Measurements from ENCODE around the gene TBPL1. TPM values are rescaled to one million over a fixed set of nuclear protein-coding genes. Genes with fewer than 3 reads are reported as not detected.

TBPL1 gene
- total and polyA plus RNA-seq, 2 of the 13 experiments (the other 11 are each of a cell fraction or from before 2014, with no cell fraction given) = 25.3 to 39.3 TPM

GRCh38 chr6:133980168-133980567 lies 27.1 kb downstream of the TBPL1 start:
- FAIRE-seq (no peak), DNase-seq (ENCODE audit: low spot score) (no peak), ATAC-seq (no peak)
- Histone ChIP-seq H3K36me3 (replicated peaks in 1 of 2; ENCODE audit: control insufficient read depth in 1 of 2, insufficient read depth in 2 of 2, low read length in 2 of 2) (peaks cover 5 to 12% of the 10 kb centered on the region in 2 experiments; a peak in 3 of 5 replicates), H3K9me3 (ENCODE audit: low read length) (no peaks in the 10 kb centered on the region), H3K4me2 (ENCODE audit: low read depth, low read length) (no peak overlapping the region), H3K27me3 (ENCODE audit: control insufficient read depth in 1 of 2, insufficient read depth in 2 of 2, low read length in 2 of 2) (no peaks in the 10 kb centered on the region), H4K20me1 (ENCODE audit: insufficient read depth, low read length) (no peaks in the 10 kb centered on the region), H3K4me3 (replicated peaks in 1 of 3; ENCODE audit: insufficient read depth in 1 of 3, low read depth in 2 of 3, low read length in 3 of 3) (no peak overlapping the region), H3K79me2 (ENCODE audit: insufficient read depth, low read length) (no peaks in the 10 kb centered on the region), H3K4me1 (ENCODE audit: insufficient read depth, low read length) (peaks cover 7% of the 10 kb centered on the region; the same call in 1 of the 2 replicates), H3K27ac (ENCODE audit: extremely low read length, insufficient read depth, low read length) (no peak overlapping the region), H3K9ac (ENCODE audit: insufficient read depth, low read depth, low read length) (no peak overlapping the region), H2AFZ (ENCODE audit: low read length) (no peak overlapping the region)
- intact Hi-C loops (cut with micrococcal nuclease; ENCODE audit: unreplicated experiment) (no loop called here), in situ Hi-C loops (cut with HindIII; ENCODE audit: extremely low pct_ligation_motif_present, low pct_unique_long_range_greater_than_20kb) (no loop called here)
- ChIA-PET CTCF (ENCODE audit: low intra/inter-chr PET ratio, low total read pairs) (no interaction called here), POLR2A (no interaction called here)
- 97% methylated on average over 3 of the region's 3 CpGs for WGBS (ENCODE audit: low lambda C conversion rate)
- no TSS peak for BruUV-seq (replicated peaks)
- TF ChIP-seq NFRKB (IDR thresholded peaks at IDR 0.05) = no peak

- Histone ChIP-seq H3K4me1 (ENCODE audit: insufficient read depth, low read length) (peaks cover 7% of the 10 kb centered on the region; the same call in 1 of the 2 replicates), H3K9me3 (ENCODE audit: low read length) (no peaks in the 10 kb centered on the region), H3K9ac (ENCODE audit: insufficient read depth, low read depth, low read length) (no peak overlapping the region), H3K79me2 (ENCODE audit: insufficient read depth, low read length) (no peaks in the 10 kb centered on the region), H3K36me3 (replicated peaks in 1 of 2; ENCODE audit: control insufficient read depth in 1 of 2, insufficient read depth in 2 of 2, low read length in 2 of 2) (peaks cover 5 to 15% of the 10 kb centered on the region in 2 experiments; a peak in 4 of 5 replicates), H3K4me2 (ENCODE audit: low read depth, low read length) (no peak overlapping the region), H3K27me3 (ENCODE audit: control insufficient read depth in 1 of 2, insufficient read depth in 2 of 2, low read length in 2 of 2) (no peaks in the 10 kb centered on the region), H4K20me1 (ENCODE audit: insufficient read depth, low read length) (no peaks in the 10 kb centered on the region), H3K4me3 (replicated peaks in 1 of 3; ENCODE audit: insufficient read depth in 1 of 3, low read depth in 2 of 3, low read length in 3 of 3) (no peak overlapping the region), H3K27ac (ENCODE audit: extremely low read length, insufficient read depth, low read length) (no peak overlapping the region), H2AFZ (ENCODE audit: low read length) (no peak overlapping the region)
- DNase-seq (ENCODE audit: low spot score) (peak; percentile 28), FAIRE-seq (no peak), ATAC-seq (no peak)
- in situ Hi-C loops (cut with HindIII; ENCODE audit: extremely low pct_ligation_motif_present, low pct_unique_long_range_greater_than_20kb) (no loop called here), intact Hi-C loops (cut with micrococcal nuclease; ENCODE audit: unreplicated experiment) (no loop called here)
- no TSS peak for BruUV-seq (replicated peaks)
- ChIA-PET POLR2A (no interaction called here), CTCF (ENCODE audit: low intra/inter-chr PET ratio, low total read pairs) (interaction anchor here (0.9 kb wide), 1 partner anchor 114 kb away, joined by 3 read pairs; no protein-coding TSS in a partner anchor)
- TF ChIP-seq CEBPG (CRISPR knock-in tag; IDR thresholded peaks at IDR 0.05) (peak; percentile 45; the same call in 1 of the 2 replicates), FOSL2 (CRISPR knock-in tag; IDR thresholded peaks at IDR 0.05) (peak; percentile 19; the same call in 1 of the 2 replicates), ZC3H13 (CRISPR knock-in tag; IDR thresholded peaks at IDR 0.05) (no peak), PAWR (CRISPR knock-in tag; IDR thresholded peaks at IDR 0.05; ENCODE audit: borderline replicate concordance) (no peak)
- WGBS (ENCODE audit: low lambda C conversion rate) = 85% methylated on average over 9 of the region's 9 CpGs
These were observed 30.3 kb downstream of the TBPL1 start for GRCh38 chr6:133983099-133983939.
